MM.1S (cell line): ENCODE data around the gene LIN7B.

Experiments used
- EZH2 ChIP-seq: fragments of 300-600 bp; sonication (generic); optimal IDR thresholded peaks from 2 replicates; pipeline ENCODE3; 2017; ENCODE audit warnings: low read depth, mild to moderate bottlenecking, antibody characterized with exemption, low read length, mixed read lengths
- TF ChIP-seq, protein P1 (sequence below): fragments of 300-600 bp; sonication (generic); IDR thresholded peaks from 2 replicates; pipeline ENCODE4 v1.5.1; 2016; ENCODE audit warnings: antibody characterized with exemption, low read length, mixed read lengths

DNA sequence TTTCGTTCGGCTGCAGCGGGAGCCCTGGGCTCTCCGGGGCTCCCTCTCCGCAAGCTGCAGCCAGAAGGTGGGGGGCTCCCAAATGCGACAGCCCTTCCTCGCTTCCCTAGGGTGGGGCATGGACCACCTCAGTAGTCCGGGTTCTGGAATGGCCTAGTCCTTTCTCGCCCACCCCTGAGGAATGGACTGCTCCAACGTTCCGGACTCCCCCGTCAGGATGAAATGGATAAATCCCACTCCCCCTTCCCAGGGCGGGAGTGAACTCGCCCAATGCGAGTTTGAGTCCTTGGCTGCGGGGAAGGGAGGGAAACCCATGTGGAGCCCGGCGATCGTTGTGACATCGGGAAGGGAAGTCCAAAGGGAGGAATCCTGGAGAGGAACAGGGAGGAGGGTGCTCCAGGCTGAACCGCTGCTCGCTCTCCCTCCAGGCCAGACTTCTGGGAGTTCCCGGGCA, 35.5 kb downstream of the LIN7B start:
- TF ChIP-seq, protein P1, sequence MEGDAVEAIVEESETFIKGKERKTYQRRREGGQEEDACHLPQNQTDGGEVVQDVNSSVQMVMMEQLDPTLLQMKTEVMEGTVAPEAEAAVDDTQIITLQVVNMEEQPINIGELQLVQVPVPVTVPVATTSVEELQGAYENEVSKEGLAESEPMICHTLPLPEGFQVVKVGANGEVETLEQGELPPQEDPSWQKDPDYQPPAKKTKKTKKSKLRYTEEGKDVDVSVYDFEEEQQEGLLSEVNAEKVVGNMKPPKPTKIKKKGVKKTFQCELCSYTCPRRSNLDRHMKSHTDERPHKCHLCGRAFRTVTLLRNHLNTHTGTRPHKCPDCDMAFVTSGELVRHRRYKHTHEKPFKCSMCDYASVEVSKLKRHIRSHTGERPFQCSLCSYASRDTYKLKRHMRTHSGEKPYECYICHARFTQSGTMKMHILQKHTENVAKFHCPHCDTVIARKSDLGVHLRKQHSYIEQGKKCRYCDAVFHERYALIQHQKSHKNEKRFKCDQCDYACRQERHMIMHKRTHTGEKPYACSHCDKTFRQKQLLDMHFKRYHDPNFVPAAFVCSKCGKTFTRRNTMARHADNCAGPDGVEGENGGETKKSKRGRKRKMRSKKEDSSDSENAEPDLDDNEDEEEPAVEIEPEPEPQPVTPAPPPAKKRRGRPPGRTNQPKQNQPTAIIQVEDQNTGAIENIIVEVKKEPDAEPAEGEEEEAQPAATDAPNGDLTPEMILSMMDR = no peak
- no peak for TF ChIP-seq EZH2
